SHP77 (cell line): Measurements from ENCODE around the gene PPM1H.
"Not testable (repeated sequence)": the region's sequence is repeated elsewhere in the genome, so short reads cannot be mapped to it uniquely, and the experiment has no call there.

Experiments used
- DNase-seq, 2 experiments: peaks; one replicate each; lab custom pipeline; 2025; lab: John Stamatoyannopoulos, UW

Gene PPM1H

GRCh38 chr12:62908674-62909073, 26.3 kb downstream of the PPM1H start:
- DNase-seq, result no peak

GRCh38 chr12:62907561-62907960, 27.4 kb downstream of the PPM1H start:
- no peak for DNase-seq

- no peak for DNase-seq
These were observed 27.9 kb downstream of the PPM1H start for GRCh38 chr12:62907078-62907477.

- no peak for DNase-seq
These were observed 31.8 kb downstream of the PPM1H start for GRCh38 chr12:62903151-62903550.

- DNase-seq, result no peak
These were observed 34.2 kb downstream of the PPM1H start for GRCh38 chr12:62900686-62901272.

- no peak for DNase-seq
These were observed 35.2 kb downstream of the PPM1H start for GRCh38 chr12:62899568-62900390.

GRCh38 chr12:62898526-62898925, 36.4 kb downstream of the PPM1H start:
- DNase-seq, result no peak

- no peak for DNase-seq
These were observed 39.5 kb downstream of the PPM1H start for GRCh38 chr12:62895351-62895877.

GRCh38 chr12:62893276-62893675, 41.7 kb downstream of the PPM1H start:
- no peak for DNase-seq

GRCh38 chr12:62891805-62892549, 43.0 kb downstream of the PPM1H start:
- no peak for DNase-seq

GRCh38 chr12:62888454-62889110, 46.4 kb downstream of the PPM1H start:
- DNase-seq, result no peak

- DNase-seq, result no peak
These were observed 48.2 kb downstream of the PPM1H start for GRCh38 chr12:62886796-62887195.

- DNase-seq, result no peak
These were observed 49.7 kb downstream of the PPM1H start for GRCh38 chr12:62885242-62885641.

GRCh38 chr12:62884832-62885231, 50.1 kb downstream of the PPM1H start:
- not testable (repeated sequence) for DNase-seq

GRCh38 chr12:62882696-62883095, 52.3 kb downstream of the PPM1H start:
- DNase-seq, result no peak

GRCh38 chr12:62882140-62882539, 52.8 kb downstream of the PPM1H start:
- no peak for DNase-seq

- DNase-seq, result no peak
These were observed 55.3 kb downstream of the PPM1H start for GRCh38 chr12:62879691-62880090.

GRCh38 chr12:62879228-62879627, 55.7 kb downstream of the PPM1H start:
- DNase-seq, result not testable (repeated sequence)

- no peak for DNase-seq
These were observed 56.7 kb downstream of the PPM1H start for GRCh38 chr12:62878211-62878610.

- DNase-seq, result no peak
These were observed 57.9 kb downstream of the PPM1H start for GRCh38 chr12:62876938-62877548.

- no peak for DNase-seq
These were observed 61.0 kb downstream of the PPM1H start for GRCh38 chr12:62873826-62874448.
